ENCODE data around the gene SPATA13. TPM values are rescaled to one million over a fixed set of nuclear protein-coding genes. Genes with fewer than 3 reads are reported as not detected.

The SPATA13 gene
- total RNA-seq, result 10 to 100 TPM in 3 of 4 donors, 1 to 10 TPM in 1; 8.1 to 17.0 (median 10.7) TPM

DNA sequence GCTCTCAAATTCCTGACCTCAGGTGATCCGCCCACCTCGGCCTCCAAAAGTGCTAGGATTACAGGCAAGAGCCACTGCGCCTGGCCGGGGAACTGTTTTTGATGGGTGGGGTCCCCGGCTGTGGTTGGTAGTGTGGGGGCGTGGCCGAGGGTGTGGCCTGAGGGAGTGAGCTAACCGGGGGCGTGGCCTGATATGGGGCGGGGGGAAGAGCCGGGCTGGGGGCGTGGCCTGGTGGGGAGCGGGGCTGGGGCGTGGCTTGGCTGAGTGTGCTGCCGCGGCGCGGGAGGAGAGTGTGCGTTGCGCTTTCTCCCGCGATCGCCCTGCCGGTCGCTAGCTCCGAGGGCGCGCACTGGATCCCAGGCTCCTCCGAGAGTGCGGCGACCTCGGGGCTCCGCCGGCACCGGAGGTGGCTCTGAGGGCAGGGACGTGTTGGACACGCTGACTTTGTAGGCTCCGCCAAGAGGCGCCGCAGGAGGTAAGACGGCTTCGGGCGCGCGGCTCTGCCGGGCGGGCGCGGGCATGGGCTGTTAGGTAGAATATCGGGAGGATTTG lies at the start of gene SPATA13:
SPATA13 (plus strand) TSS at position 263 of the 552 bp plus-strand sequence. CDS start 62,210 bp downstream, outside the sequence.
- TF ChIP-seq, protein P1, sequence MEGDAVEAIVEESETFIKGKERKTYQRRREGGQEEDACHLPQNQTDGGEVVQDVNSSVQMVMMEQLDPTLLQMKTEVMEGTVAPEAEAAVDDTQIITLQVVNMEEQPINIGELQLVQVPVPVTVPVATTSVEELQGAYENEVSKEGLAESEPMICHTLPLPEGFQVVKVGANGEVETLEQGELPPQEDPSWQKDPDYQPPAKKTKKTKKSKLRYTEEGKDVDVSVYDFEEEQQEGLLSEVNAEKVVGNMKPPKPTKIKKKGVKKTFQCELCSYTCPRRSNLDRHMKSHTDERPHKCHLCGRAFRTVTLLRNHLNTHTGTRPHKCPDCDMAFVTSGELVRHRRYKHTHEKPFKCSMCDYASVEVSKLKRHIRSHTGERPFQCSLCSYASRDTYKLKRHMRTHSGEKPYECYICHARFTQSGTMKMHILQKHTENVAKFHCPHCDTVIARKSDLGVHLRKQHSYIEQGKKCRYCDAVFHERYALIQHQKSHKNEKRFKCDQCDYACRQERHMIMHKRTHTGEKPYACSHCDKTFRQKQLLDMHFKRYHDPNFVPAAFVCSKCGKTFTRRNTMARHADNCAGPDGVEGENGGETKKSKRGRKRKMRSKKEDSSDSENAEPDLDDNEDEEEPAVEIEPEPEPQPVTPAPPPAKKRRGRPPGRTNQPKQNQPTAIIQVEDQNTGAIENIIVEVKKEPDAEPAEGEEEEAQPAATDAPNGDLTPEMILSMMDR (IDR thresholded peaks at IDR 0.05; ENCODE audit: low read depth), result no peak

DNA sequence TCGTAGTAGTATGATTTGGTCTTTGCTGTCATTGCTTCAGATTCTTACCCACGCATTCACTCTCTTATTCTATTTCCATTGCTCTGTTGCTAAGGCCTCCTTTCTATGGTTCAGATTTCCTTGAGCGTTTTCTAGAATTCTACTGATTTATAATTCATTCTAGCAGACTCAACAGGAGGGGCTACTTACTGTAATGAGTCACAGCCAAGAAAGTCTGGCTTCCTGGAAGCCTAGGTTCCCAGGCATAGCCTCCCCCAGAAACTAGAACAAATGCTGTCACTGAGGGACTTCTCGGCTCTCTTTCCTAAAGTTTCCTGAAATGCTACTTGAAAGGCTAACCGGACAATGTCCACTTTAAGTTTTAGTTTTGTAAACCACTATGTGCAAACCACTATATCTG lies 47.7 kb upstream of the SPATA13 start:
- TF ChIP-seq, protein P1 (IDR thresholded peaks at IDR 0.05; ENCODE audit: low read depth), result no peak

DNA sequence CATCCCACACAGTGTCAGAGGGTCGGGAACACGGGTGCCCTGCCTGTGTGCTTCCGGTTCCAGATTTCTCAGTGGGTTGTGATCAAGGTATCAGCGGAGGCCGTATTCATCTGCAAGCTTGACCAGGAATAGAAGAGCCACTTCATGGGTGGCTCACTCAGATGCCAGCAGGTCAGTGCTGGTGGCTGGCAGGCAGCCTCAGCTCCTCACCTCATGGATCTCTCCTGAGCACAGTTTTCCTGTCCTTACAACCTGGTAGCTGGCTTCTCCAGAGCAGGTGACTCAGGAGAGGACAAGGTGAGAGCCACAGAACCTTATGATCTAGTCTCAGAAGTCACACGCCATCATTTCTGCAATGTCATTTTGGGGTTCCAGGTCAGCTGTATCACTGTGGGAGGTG lies 44.8 kb upstream of the SPATA13 start:
- TF ChIP-seq, protein P1 (IDR thresholded peaks at IDR 0.05; ENCODE audit: low read depth), result no peak

DNA sequence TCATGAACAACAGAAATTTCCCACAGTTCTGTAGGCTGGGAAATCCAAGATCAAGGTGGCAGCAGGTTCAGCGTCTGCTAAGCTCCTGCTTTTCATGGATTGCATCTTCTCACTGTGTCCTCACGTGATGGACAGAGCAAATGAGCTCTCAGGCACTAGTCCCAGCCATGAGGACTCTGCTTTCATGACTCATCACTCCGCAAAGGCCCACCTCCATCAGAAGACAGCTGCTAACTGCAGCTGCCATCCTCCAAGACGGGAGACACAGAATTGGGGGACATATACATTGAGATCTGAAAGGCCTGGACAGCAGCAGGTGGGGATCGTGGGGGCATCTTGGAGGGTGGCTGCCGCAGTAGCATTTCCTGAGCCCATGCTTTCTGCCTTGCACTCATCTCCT lies 44.4 kb upstream of the SPATA13 start:
- TF ChIP-seq, protein P1 (IDR thresholded peaks at IDR 0.05; ENCODE audit: low read depth), result no peak

DNA sequence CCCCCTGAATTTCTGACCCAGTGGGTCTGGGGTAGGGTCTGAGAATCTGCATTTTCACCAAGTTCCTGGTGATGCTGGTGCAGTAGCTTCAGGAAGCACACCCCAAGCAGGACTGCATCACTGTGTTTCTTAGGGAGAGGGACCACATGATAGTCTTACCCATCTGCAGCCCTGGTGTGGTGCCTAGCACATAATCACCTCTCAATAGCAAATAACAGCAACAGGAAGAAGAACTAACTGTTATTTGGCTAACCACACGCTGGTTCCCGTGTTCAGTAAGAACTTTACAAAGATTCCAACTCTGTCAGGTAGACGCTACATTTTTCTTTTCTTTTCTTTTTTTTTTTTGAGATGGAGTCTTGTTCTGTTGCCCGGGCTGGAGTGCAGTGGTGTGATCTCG lies 41.9 kb upstream of the SPATA13 start:
- TF ChIP-seq, protein P1 (IDR thresholded peaks at IDR 0.05; ENCODE audit: low read depth), result no peak

DNA sequence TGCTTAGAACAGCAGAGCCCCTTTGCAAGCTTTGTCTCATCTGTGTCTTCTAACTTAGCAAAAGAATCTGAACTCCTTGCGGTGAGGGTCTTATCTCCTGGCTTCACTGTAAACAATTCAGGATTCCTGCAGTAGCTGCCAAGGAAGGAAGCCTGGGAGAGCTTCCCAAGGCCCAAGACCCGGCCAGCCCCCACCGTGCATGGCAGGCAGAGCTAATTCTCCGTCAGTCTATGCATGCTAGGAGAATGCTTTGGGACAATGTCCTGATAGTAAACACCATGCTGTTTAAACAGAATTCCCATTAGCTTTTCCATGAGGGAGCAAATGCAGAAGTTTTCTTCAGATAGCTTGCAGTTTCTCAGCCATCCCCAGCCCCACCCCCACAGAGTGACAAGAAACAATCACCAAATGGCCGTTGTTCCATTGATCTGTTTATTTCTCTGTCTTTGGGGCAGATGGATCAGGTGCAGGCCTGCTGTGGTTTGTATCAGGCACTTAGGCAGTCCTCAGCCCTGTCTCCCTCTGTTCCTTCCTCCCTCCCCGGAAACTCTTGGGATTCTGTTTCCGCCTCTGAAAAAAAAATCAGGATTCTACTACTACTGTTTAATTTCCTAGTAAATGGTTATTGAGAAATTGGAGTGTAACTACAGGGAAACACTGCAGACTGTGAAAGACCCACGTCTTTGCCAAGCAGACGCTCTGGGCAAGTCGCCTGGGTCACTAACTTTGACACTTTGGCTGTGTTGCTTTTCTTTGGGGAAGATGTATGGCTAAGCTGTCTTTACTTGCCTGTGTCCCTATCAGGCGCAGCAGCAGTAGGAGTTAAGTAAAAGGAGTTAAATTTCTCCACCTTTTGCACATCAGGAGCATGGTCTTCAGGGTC lies 40.7 kb upstream of the SPATA13 start:
- TF ChIP-seq, protein P1 (IDR thresholded peaks at IDR 0.05; ENCODE audit: low read depth), result no peak

DNA sequence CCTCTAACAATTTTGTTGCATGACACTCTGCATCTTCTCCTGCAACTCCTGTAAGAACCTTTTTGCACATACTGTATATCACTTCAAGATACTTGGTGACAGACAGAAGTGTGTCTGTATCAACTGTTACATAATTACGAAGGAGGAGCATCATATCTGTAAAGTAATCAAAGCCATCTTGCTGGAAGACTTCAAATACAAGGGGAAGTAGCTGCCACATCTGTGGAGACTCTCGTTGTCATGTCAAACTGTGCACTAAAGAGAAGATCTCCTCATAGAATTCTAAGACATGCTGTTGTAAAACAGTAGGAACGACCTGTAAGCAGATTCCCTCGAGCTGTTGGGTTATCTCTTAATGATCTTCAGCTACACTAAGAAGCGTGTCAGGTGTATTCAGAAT lies 38.0 kb upstream of the SPATA13 start:
- TF ChIP-seq, protein P1 (IDR thresholded peaks at IDR 0.05; ENCODE audit: low read depth), result no peak
